Measurements from ENCODE around the gene VEGFC.

DNA sequence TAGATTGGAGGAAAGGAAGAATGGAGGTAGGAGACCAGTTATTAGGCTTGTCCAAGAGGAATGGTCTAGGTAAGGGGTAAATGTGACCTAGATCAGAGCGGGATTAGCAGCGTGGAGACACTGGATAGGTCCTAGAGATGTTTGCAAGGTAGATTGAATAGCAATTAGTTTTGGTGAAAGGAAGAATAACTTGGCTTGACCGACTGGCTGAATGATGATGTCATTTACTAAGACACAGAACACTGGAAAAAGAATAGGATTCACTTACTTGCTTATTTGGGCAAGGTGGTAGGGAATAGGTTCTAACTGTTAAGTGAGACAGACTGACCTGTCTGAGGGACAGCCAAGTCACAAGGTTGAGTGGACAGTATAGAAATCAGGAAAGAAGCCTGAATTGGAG lies 71.3 kb downstream of the VEGFC start:
- TF ChIP-seq, protein P1, sequence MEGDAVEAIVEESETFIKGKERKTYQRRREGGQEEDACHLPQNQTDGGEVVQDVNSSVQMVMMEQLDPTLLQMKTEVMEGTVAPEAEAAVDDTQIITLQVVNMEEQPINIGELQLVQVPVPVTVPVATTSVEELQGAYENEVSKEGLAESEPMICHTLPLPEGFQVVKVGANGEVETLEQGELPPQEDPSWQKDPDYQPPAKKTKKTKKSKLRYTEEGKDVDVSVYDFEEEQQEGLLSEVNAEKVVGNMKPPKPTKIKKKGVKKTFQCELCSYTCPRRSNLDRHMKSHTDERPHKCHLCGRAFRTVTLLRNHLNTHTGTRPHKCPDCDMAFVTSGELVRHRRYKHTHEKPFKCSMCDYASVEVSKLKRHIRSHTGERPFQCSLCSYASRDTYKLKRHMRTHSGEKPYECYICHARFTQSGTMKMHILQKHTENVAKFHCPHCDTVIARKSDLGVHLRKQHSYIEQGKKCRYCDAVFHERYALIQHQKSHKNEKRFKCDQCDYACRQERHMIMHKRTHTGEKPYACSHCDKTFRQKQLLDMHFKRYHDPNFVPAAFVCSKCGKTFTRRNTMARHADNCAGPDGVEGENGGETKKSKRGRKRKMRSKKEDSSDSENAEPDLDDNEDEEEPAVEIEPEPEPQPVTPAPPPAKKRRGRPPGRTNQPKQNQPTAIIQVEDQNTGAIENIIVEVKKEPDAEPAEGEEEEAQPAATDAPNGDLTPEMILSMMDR (IDR thresholded peaks at IDR 0.05): no peak
- no peak for TF ChIP-seq POLR2A (IDR thresholded peaks at IDR 0.05)
